Nephron progenitor cell (in vitro differentiated cells): Measurements from ENCODE around the gene C6orf62.
"Not testable (repeated sequence)": the region's sequence is repeated elsewhere in the genome, so short reads cannot be mapped to it uniquely, and the experiment has no call there.

Experiments
- DNase-seq: peaks from one replicate; pipeline ENCODE4 v3.0.0; 2021
- H3K27ac Mint-ChIP-seq: 2 replicates; pipeline ENCODE4 v1.8.0; 2021; ENCODE audit warnings: mild to moderate bottlenecking, moderate library complexity, mixed read lengths
- H3K27me3 Mint-ChIP-seq: 2 replicates; pipeline ENCODE4 v1.8.0; 2021; ENCODE audit warnings: mild to moderate bottlenecking, low read depth, mixed read lengths; ENCODE audit not compliant: poor library complexity
- H3K36me3 Mint-ChIP-seq: 2 replicates; pipeline ENCODE4 v1.8.0; 2021; ENCODE audit warnings: low read depth, mixed read lengths
- H3K4me1 Mint-ChIP-seq: 2 replicates; pipeline ENCODE4 v1.8.0; 2021; ENCODE audit warnings: mixed read lengths
- H3K4me3 Mint-ChIP-seq: 2 replicates; pipeline ENCODE4 v1.8.0; 2021; ENCODE audit warnings: mild to moderate bottlenecking, moderate library complexity, mixed read lengths
- H3K9me3 Mint-ChIP-seq: 2 replicates; pipeline ENCODE4 v1.8.0; 2021; ENCODE audit warnings: mild to moderate bottlenecking, moderate library complexity, mixed read lengths
- TF ChIP-seq, protein P1 (sequence below): fragments of 200-600 bp; sonication (generic); IDR thresholded peaks from 2 replicates; pipeline ENCODE4 v1.5.0; 2021; ENCODE audit warnings: antibody characterized with exemption

C6orf62 gene

DNA sequence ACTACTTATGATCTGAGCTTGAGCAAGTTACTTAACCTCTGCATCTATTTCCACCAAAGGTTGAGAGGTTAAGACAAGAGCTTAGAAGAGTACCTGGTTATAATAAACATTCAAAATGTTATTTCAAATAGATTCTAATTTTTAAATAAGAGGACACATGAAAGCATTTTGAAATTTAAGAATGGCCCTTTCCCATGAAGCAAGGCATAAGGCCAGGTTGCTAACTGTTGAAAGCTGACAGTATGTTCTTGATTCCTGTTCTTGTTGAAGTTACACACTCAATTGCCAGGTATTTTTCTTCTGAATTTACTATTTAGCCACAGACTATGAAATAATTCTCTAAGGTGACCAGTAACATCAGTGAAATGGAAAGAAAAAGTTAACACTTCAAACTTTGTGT is 14.5 kb downstream of the C6orf62 start:
- H3K4me3 Mint-ChIP-seq = no peak overlapping the region
- DNase-seq = no peak
- no peaks in the 10 kb centered on the region for H3K9me3 Mint-ChIP-seq
- peaks cover 79% of the 10 kb centered on the region for H3K36me3 Mint-ChIP-seq
- H3K27me3 Mint-ChIP-seq = no peaks in the 10 kb centered on the region
- TF ChIP-seq, protein P1, sequence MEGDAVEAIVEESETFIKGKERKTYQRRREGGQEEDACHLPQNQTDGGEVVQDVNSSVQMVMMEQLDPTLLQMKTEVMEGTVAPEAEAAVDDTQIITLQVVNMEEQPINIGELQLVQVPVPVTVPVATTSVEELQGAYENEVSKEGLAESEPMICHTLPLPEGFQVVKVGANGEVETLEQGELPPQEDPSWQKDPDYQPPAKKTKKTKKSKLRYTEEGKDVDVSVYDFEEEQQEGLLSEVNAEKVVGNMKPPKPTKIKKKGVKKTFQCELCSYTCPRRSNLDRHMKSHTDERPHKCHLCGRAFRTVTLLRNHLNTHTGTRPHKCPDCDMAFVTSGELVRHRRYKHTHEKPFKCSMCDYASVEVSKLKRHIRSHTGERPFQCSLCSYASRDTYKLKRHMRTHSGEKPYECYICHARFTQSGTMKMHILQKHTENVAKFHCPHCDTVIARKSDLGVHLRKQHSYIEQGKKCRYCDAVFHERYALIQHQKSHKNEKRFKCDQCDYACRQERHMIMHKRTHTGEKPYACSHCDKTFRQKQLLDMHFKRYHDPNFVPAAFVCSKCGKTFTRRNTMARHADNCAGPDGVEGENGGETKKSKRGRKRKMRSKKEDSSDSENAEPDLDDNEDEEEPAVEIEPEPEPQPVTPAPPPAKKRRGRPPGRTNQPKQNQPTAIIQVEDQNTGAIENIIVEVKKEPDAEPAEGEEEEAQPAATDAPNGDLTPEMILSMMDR = no peak
- no peak overlapping the region for H3K27ac Mint-ChIP-seq
- H3K4me1 Mint-ChIP-seq = no peaks in the 10 kb centered on the region

DNA sequence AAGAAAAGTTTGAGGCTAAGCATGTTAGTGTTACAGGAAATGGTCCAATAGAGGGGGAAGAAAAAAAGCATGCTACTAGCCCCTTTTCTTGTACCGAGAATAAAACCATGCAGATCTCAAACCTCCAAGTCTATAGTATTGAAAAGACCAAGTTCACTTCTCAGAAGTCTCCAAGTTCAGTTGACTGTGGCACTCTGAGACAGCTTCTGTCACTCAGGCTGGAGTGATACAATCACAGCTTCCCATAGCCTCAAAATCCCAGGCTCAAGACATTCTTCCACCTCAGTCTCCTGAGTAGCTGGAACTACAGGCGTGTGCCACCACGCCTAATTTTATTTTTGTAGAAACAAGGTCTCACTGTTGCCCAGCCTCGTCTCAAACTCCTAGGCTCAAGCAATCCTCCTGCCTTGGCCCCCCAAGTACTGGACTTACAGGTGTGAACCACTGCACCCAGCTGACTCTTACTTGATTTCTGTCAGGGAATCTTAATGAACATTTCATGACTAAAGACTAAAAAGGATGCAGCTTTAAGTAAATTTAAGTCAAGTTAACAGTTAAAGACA is 16.2 kb downstream of the C6orf62 start:
- H3K27ac Mint-ChIP-seq = peak overlapping the region; percentile 86
- H3K27me3 Mint-ChIP-seq = no peaks in the 10 kb centered on the region
- TF ChIP-seq, protein P1 = no peak
- no peak overlapping the region for H3K4me3 Mint-ChIP-seq
- no peak for DNase-seq
- no peaks in the 10 kb centered on the region for H3K4me1 Mint-ChIP-seq
- H3K9me3 Mint-ChIP-seq = no peaks in the 10 kb centered on the region
- H3K36me3 Mint-ChIP-seq = peaks cover 77% of the 10 kb centered on the region

GRCh38 chr6:24699521-24700359 is 19.2 kb downstream of the C6orf62 start:
- Mint-ChIP-seq H3K9me3 (no peaks in the 10 kb centered on the region), H3K4me1 (no peaks in the 10 kb centered on the region), H3K36me3 (peaks cover 49% of the 10 kb centered on the region), H3K27me3 (no peaks in the 10 kb centered on the region), H3K4me3 (no peak overlapping the region), H3K27ac (no peak overlapping the region)
- no peak for DNase-seq
- TF ChIP-seq, protein P1 = no peak

- Mint-ChIP-seq H3K4me3 (no peak overlapping the region), H3K27ac (no peak overlapping the region), H3K27me3 (no peaks in the 10 kb centered on the region), H3K9me3 (no peaks in the 10 kb centered on the region), H3K4me1 (peaks cover 5% of the 10 kb centered on the region), H3K36me3 (peaks cover 29% of the 10 kb centered on the region)
- TF ChIP-seq, protein P1 = no peak
- DNase-seq = no peak
Observed at GRCh38 chr6:24696097-24696496, 22.9 kb downstream of the C6orf62 start.

GRCh38 chr6:24695635-24696034 is 23.3 kb downstream of the C6orf62 start:
- peaks cover 26% of the 10 kb centered on the region for H3K36me3 Mint-ChIP-seq
- TF ChIP-seq, protein P1 = peak; percentile 30

More at GRCh38 chr6:24695635-24696034, 23.3 kb downstream of the C6orf62 start:
- H3K4me3 Mint-ChIP-seq, H3K27ac Mint-ChIP-seq, H3K27me3 Mint-ChIP-seq, H3K4me1 Mint-ChIP-seq, H3K9me3 Mint-ChIP-seq, DNase-seq: not testable (repeated sequence)
